ENCODE measurements around the gene RASGEF1B.

RASGEF1B gene

GRCh38 chr4:81471588-81472280 lies at the start of gene RASGEF1B:
Gene RASGEF1B, minus strand, starts transcription at chr4:81471907. Its CDS starts 12,399 bp downstream, at chr4:81459508.
- H3K4me1 Mint-ChIP-seq (ENCODE audit: low read depth), result peaks cover 43% of the 10 kb centered on the region

GRCh38 chr4:81519856-81520255 lies 48.1 kb upstream of the RASGEF1B start:
- Mint-ChIP-seq H3K4me3 (no peak overlapping the region), H3K27me3 (no peaks in the 10 kb centered on the region), H3K27ac (no peak overlapping the region), H3K4me1 (ENCODE audit: low read depth) (peaks cover 4% of the 10 kb centered on the region), H3K36me3 (peaks cover 2% of the 10 kb centered on the region), H3K9me3 (ENCODE audit: low read depth) (no peaks in the 10 kb centered on the region)

More at GRCh38 chr4:81471588-81472280, at the start of gene RASGEF1B:
- peaks cover 2% of the 10 kb centered on the region for H3K36me3 Mint-ChIP-seq
- peak within 1 kb of the TSS; percentile 97 for H3K27ac Mint-ChIP-seq
- no peaks in the 10 kb centered on the region for H3K9me3 Mint-ChIP-seq (ENCODE audit: low read depth)
- peak within 1 kb of the TSS; percentile 99 for H3K4me3 Mint-ChIP-seq
- H3K27me3 Mint-ChIP-seq, result no peaks in the 10 kb centered on the region

GRCh38 chr4:81519427-81519773 lies 47.7 kb upstream of the RASGEF1B start:
- Mint-ChIP-seq H3K9me3 (ENCODE audit: low read depth) (no peaks in the 10 kb centered on the region), H3K4me1 (ENCODE audit: low read depth) (peaks cover 4% of the 10 kb centered on the region), H3K27ac (no peak overlapping the region), H3K27me3 (no peaks in the 10 kb centered on the region), H3K36me3 (peaks cover 2% of the 10 kb centered on the region), H3K4me3 (no peak overlapping the region)

- no peak overlapping the region for H3K4me3 Mint-ChIP-seq
- H3K36me3 Mint-ChIP-seq, result peaks cover 2% of the 10 kb centered on the region
- H3K27me3 Mint-ChIP-seq, result no peaks in the 10 kb centered on the region
- no peak overlapping the region for H3K27ac Mint-ChIP-seq
- H3K4me1 Mint-ChIP-seq (ENCODE audit: low read depth), result peaks cover 8% of the 10 kb centered on the region
- H3K9me3 Mint-ChIP-seq (ENCODE audit: low read depth), result no peaks in the 10 kb centered on the region
These were observed 47.2 kb upstream of the RASGEF1B start for GRCh38 chr4:81518762-81519426.

- Mint-ChIP-seq H3K9me3 (ENCODE audit: low read depth) (no peaks in the 10 kb centered on the region), H3K36me3 (peaks cover 2% of the 10 kb centered on the region), H3K27me3 (no peaks in the 10 kb centered on the region), H3K4me1 (ENCODE audit: low read depth) (peaks cover 20% of the 10 kb centered on the region), H3K4me3 (no peak overlapping the region), H3K27ac (no peak overlapping the region)
These were observed 44.5 kb upstream of the RASGEF1B start for GRCh38 chr4:81516241-81516640.

GRCh38 chr4:81512757-81513501 lies 41.2 kb upstream of the RASGEF1B start:
- no peak overlapping the region for H3K4me3 Mint-ChIP-seq
- H3K9me3 Mint-ChIP-seq (ENCODE audit: low read depth), result no peaks in the 10 kb centered on the region
- no peaks in the 10 kb centered on the region for H3K27me3 Mint-ChIP-seq
- H3K27ac Mint-ChIP-seq, result no peak overlapping the region
- peaks cover 32% of the 10 kb centered on the region for H3K4me1 Mint-ChIP-seq (ENCODE audit: low read depth)
- H3K36me3 Mint-ChIP-seq, result peaks cover 2% of the 10 kb centered on the region

GRCh38 chr4:81512001-81512756 lies 40.5 kb upstream of the RASGEF1B start:
- peaks cover 2% of the 10 kb centered on the region for H3K36me3 Mint-ChIP-seq
- no peak overlapping the region for H3K4me3 Mint-ChIP-seq
- H3K9me3 Mint-ChIP-seq (ENCODE audit: low read depth), result no peaks in the 10 kb centered on the region
- H3K27me3 Mint-ChIP-seq, result no peaks in the 10 kb centered on the region
- no peak overlapping the region for H3K27ac Mint-ChIP-seq
- peaks cover 34% of the 10 kb centered on the region for H3K4me1 Mint-ChIP-seq (ENCODE audit: low read depth)

GRCh38 chr4:81510643-81511178 lies 39.0 kb upstream of the RASGEF1B start:
- H3K9me3 Mint-ChIP-seq (ENCODE audit: low read depth), result no peaks in the 10 kb centered on the region
- H3K36me3 Mint-ChIP-seq, result peaks cover 2% of the 10 kb centered on the region
- H3K27me3 Mint-ChIP-seq, result no peaks in the 10 kb centered on the region
- no peak overlapping the region for H3K4me3 Mint-ChIP-seq
- peak overlapping the region; percentile 66 for H3K27ac Mint-ChIP-seq
- H3K4me1 Mint-ChIP-seq (ENCODE audit: low read depth), result peaks cover 47% of the 10 kb centered on the region

- H3K27me3 Mint-ChIP-seq, result no peaks in the 10 kb centered on the region
- no peaks in the 10 kb centered on the region for H3K9me3 Mint-ChIP-seq (ENCODE audit: low read depth)
- H3K4me1 Mint-ChIP-seq (ENCODE audit: low read depth), result peaks cover 56% of the 10 kb centered on the region
- H3K4me3 Mint-ChIP-seq, result no peak overlapping the region
- no peak overlapping the region for H3K27ac Mint-ChIP-seq
- no peaks in the 10 kb centered on the region for H3K36me3 Mint-ChIP-seq
These were observed 38.1 kb upstream of the RASGEF1B start for GRCh38 chr4:81509822-81510221.

- Mint-ChIP-seq H3K27ac (no peak overlapping the region), H3K9me3 (ENCODE audit: low read depth) (no peaks in the 10 kb centered on the region), H3K36me3 (no peaks in the 10 kb centered on the region), H3K4me1 (ENCODE audit: low read depth) (peaks cover 60% of the 10 kb centered on the region), H3K4me3 (no peak overlapping the region), H3K27me3 (no peaks in the 10 kb centered on the region)
These were observed 37.5 kb upstream of the RASGEF1B start for GRCh38 chr4:81509191-81509590.

GRCh38 chr4:81508411-81509185 lies 36.9 kb upstream of the RASGEF1B start:
- Mint-ChIP-seq H3K4me3 (no peak overlapping the region), H3K9me3 (ENCODE audit: low read depth) (no peaks in the 10 kb centered on the region), H3K27ac (no peak overlapping the region), H3K4me1 (ENCODE audit: low read depth) (peaks cover 54% of the 10 kb centered on the region), H3K36me3 (no peaks in the 10 kb centered on the region), H3K27me3 (no peaks in the 10 kb centered on the region)

GRCh38 chr4:81507530-81507929 lies 35.8 kb upstream of the RASGEF1B start:
- H3K4me1 Mint-ChIP-seq (ENCODE audit: low read depth), result peaks cover 46% of the 10 kb centered on the region
- peak overlapping the region; percentile 24 for H3K27ac Mint-ChIP-seq

GRCh38 chr4:81506731-81507130 lies 35.0 kb upstream of the RASGEF1B start:
- H3K27me3 Mint-ChIP-seq, result no peaks in the 10 kb centered on the region
- no peaks in the 10 kb centered on the region for H3K9me3 Mint-ChIP-seq (ENCODE audit: low read depth)
- H3K27ac Mint-ChIP-seq, result no peak overlapping the region
- H3K4me3 Mint-ChIP-seq, result no peak overlapping the region
- H3K4me1 Mint-ChIP-seq (ENCODE audit: low read depth), result peaks cover 45% of the 10 kb centered on the region
- H3K36me3 Mint-ChIP-seq, result no peaks in the 10 kb centered on the region

More at GRCh38 chr4:81507530-81507929, 35.8 kb upstream of the RASGEF1B start:
- Mint-ChIP-seq H3K27me3 (no peaks in the 10 kb centered on the region), H3K36me3 (no peaks in the 10 kb centered on the region), H3K4me3 (no peak overlapping the region), H3K9me3 (ENCODE audit: low read depth) (no peaks in the 10 kb centered on the region)

GRCh38 chr4:81505726-81506125 lies 34.0 kb upstream of the RASGEF1B start:
- H3K27ac Mint-ChIP-seq, result peak overlapping the region; percentile 59
- peak overlapping the region; percentile 49 for H3K4me3 Mint-ChIP-seq

More at GRCh38 chr4:81505726-81506125, 34.0 kb upstream of the RASGEF1B start:
- Mint-ChIP-seq H3K9me3 (ENCODE audit: low read depth) (no peaks in the 10 kb centered on the region), H3K36me3 (no peaks in the 10 kb centered on the region), H3K27me3 (no peaks in the 10 kb centered on the region), H3K4me1 (ENCODE audit: low read depth) (peaks cover 48% of the 10 kb centered on the region)
